ENCODE results near the gene CLDN11. TPM values are rescaled to one million over a fixed set of nuclear protein-coding genes. Genes with fewer than 3 reads are reported as not detected.

CLDN11 gene
- polyA plus RNA-seq, 2 donors: 0.49 to 1.2 TPM

- no peaks in the 10 kb centered on the region for H3K27me3 ChIP-seq (ENCODE audit: control insufficient read depth in 1 of 2, insufficient read depth in 2 of 2, low read length in 2 of 2)
- no peaks in the 10 kb centered on the region for H3K36me3 ChIP-seq (ENCODE audit: control insufficient read depth in 2 of 2, insufficient read depth in 2 of 2, low read length in 1 of 2)
- H3K27ac ChIP-seq (ENCODE audit: low read depth in 2 of 2, low read length in 1 of 2): no peak overlapping the region
- no peaks in the 10 kb centered on the region for H3K9me3 ChIP-seq (ENCODE audit: control insufficient read depth in 2 of 2, insufficient read depth in 1 of 2, low read depth in 1 of 2, low read length in 1 of 2)
- WGBS, 2 donors: 78 to 80% methylated on average over 8 of the region's 8 CpGs
- peaks cover 0 to under 1% of the 10 kb centered on the region in 2 donors for H3K4me1 ChIP-seq (ENCODE audit: control insufficient read depth in 2 of 2, insufficient read depth in 2 of 2, low read length in 1 of 2)
- no peak overlapping the region for H3K4me3 ChIP-seq (ENCODE audit: low read depth in 1 of 2, low read length in 2 of 2)
Measured at GRCh38 chr3:170424879-170425278, 6.2 kb downstream of the CLDN11 start.

GRCh38 chr3:170425491-170426239, 7.0 kb downstream of the CLDN11 start:
- no peaks in the 10 kb centered on the region for H3K36me3 ChIP-seq (ENCODE audit: control insufficient read depth in 2 of 2, insufficient read depth in 2 of 2, low read length in 1 of 2)
- WGBS, 2 donors: 69 to 70% methylated on average over 11 of the region's 11 CpGs
- H3K4me1 ChIP-seq (ENCODE audit: control insufficient read depth in 2 of 2, insufficient read depth in 2 of 2, low read length in 1 of 2): no peaks in the 10 kb centered on the region
- H3K9me3 ChIP-seq (ENCODE audit: control insufficient read depth in 2 of 2, insufficient read depth in 1 of 2, low read depth in 1 of 2, low read length in 1 of 2): no peaks in the 10 kb centered on the region
- no peaks in the 10 kb centered on the region for H3K27me3 ChIP-seq (ENCODE audit: control insufficient read depth in 1 of 2, insufficient read depth in 2 of 2, low read length in 2 of 2)
- H3K27ac ChIP-seq (ENCODE audit: low read depth in 2 of 2, low read length in 1 of 2): no peak overlapping the region
- H3K4me3 ChIP-seq (ENCODE audit: low read depth in 1 of 2, low read length in 2 of 2): no peak overlapping the region

DNA sequence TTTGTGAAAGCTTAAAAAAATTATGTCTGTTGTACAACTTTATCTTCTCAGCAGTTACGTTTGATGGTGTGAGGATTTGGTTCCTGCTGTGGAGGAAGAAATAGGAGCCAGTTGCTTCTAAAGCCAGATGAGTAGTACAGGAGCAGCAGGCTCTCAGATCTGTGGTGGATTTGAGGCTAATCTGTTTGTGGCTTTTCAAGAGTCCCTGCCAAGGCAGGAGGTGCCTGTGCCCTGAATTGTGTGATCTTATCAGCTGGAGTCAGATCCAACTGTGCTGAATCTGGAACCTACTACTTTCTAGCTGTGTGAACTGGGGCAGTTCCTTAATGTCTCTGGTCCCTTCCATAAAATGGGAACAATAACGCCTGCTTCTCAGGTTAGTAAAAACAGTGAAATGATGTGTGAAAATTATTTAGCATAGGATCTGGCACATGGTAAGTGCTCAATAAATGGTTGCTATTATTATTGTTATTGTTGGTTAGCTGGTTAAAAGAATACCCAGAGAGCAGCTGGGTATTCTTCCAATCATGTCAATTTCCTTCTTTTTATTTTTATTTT, 7.7 kb downstream of the CLDN11 start:
- no peaks in the 10 kb centered on the region for H3K4me1 ChIP-seq (ENCODE audit: control insufficient read depth in 2 of 2, insufficient read depth in 2 of 2, low read length in 1 of 2)
- 64 to 80% methylated on average over 2 of the region's 2 CpGs for WGBS, 2 donors
- no peak overlapping the region for H3K27ac ChIP-seq (ENCODE audit: low read depth in 2 of 2, low read length in 1 of 2)
- H3K9me3 ChIP-seq (ENCODE audit: control insufficient read depth in 2 of 2, insufficient read depth in 1 of 2, low read depth in 1 of 2, low read length in 1 of 2): no peaks in the 10 kb centered on the region
- no peak overlapping the region for H3K4me3 ChIP-seq (ENCODE audit: low read depth in 1 of 2, low read length in 2 of 2)
- no peaks in the 10 kb centered on the region for H3K27me3 ChIP-seq (ENCODE audit: control insufficient read depth in 1 of 2, insufficient read depth in 2 of 2, low read length in 2 of 2)
- no peaks in the 10 kb centered on the region for H3K36me3 ChIP-seq (ENCODE audit: control insufficient read depth in 2 of 2, insufficient read depth in 2 of 2, low read length in 1 of 2)

DNA sequence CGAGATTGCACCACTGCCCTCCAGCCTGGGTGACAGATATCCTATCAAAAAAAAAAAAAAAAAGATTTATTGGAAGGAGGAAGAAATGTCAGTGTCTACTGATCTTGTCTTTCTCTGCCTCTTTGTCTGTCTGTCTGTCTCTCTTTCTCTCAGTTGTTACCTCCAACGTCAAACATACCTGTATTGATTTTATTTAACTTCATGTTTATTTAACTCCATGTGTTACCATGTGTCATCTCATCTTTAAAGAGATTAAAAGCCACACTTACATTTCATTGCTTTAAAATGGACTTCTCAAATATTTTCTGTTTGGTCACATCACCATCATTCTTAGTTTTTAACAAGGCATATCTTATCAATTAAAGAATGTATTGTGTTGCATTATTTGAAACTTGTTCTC, 9.4 kb downstream of the CLDN11 start:
- no peaks in the 10 kb centered on the region for H3K27me3 ChIP-seq (ENCODE audit: control insufficient read depth in 1 of 2, insufficient read depth in 2 of 2, low read length in 2 of 2)
- H3K36me3 ChIP-seq (ENCODE audit: control insufficient read depth in 2 of 2, insufficient read depth in 2 of 2, low read length in 1 of 2): no peaks in the 10 kb centered on the region
- no peak overlapping the region for H3K4me3 ChIP-seq (ENCODE audit: low read depth in 1 of 2, low read length in 2 of 2)
- peaks cover 0 to 3% of the 10 kb centered on the region in 2 donors for H3K9me3 ChIP-seq (ENCODE audit: control insufficient read depth in 2 of 2, insufficient read depth in 1 of 2, low read depth in 1 of 2, low read length in 1 of 2)
- H3K27ac ChIP-seq (ENCODE audit: low read depth in 2 of 2, low read length in 1 of 2): no peak overlapping the region
- WGBS, 2 donors: 70% methylated on average over 2 of the region's 2 CpGs
- no peaks in the 10 kb centered on the region for H3K4me1 ChIP-seq (ENCODE audit: control insufficient read depth in 2 of 2, insufficient read depth in 2 of 2, low read length in 1 of 2)

GRCh38 chr3:170429050-170429449, 10.4 kb downstream of the CLDN11 start:
- no peaks in the 10 kb centered on the region for H3K4me1 ChIP-seq (ENCODE audit: control insufficient read depth in 2 of 2, insufficient read depth in 2 of 2, low read length in 1 of 2)
- no peak overlapping the region for H3K27ac ChIP-seq (ENCODE audit: low read depth in 2 of 2, low read length in 1 of 2)
- H3K9me3 ChIP-seq (ENCODE audit: control insufficient read depth in 2 of 2, insufficient read depth in 1 of 2, low read depth in 1 of 2, low read length in 1 of 2): peaks cover 0 to 3% of the 10 kb centered on the region in 2 donors
- H3K36me3 ChIP-seq (ENCODE audit: control insufficient read depth in 2 of 2, insufficient read depth in 2 of 2, low read length in 1 of 2): no peaks in the 10 kb centered on the region
- 65 to 71% methylated on average over 1 of the region's 1 CpG for WGBS, 2 donors
- H3K4me3 ChIP-seq (ENCODE audit: low read depth in 1 of 2, low read length in 2 of 2): no peak overlapping the region
- no peaks in the 10 kb centered on the region for H3K27me3 ChIP-seq (ENCODE audit: control insufficient read depth in 1 of 2, insufficient read depth in 2 of 2, low read length in 2 of 2)

GRCh38 chr3:170431054-170431453, 12.4 kb downstream of the CLDN11 start:
- H3K27me3 ChIP-seq (ENCODE audit: control insufficient read depth in 1 of 2, insufficient read depth in 2 of 2, low read length in 2 of 2): no peaks in the 10 kb centered on the region
- no peaks in the 10 kb centered on the region for H3K36me3 ChIP-seq (ENCODE audit: control insufficient read depth in 2 of 2, insufficient read depth in 2 of 2, low read length in 1 of 2)
- no peak overlapping the region for H3K27ac ChIP-seq (ENCODE audit: low read depth in 2 of 2, low read length in 1 of 2)
- H3K4me3 ChIP-seq (ENCODE audit: low read depth in 1 of 2, low read length in 2 of 2): no peak overlapping the region
- 91 to 94% methylated on average over 3 of the region's 3 CpGs for WGBS, 2 donors
- H3K4me1 ChIP-seq (ENCODE audit: control insufficient read depth in 2 of 2, insufficient read depth in 2 of 2, low read length in 1 of 2): no peaks in the 10 kb centered on the region
- peaks cover 0 to 3% of the 10 kb centered on the region in 2 donors for H3K9me3 ChIP-seq (ENCODE audit: control insufficient read depth in 2 of 2, insufficient read depth in 1 of 2, low read depth in 1 of 2, low read length in 1 of 2)

- no peaks in the 10 kb centered on the region for H3K27me3 ChIP-seq (ENCODE audit: control insufficient read depth in 1 of 2, insufficient read depth in 2 of 2, low read length in 2 of 2)
- H3K4me3 ChIP-seq (ENCODE audit: low read depth in 1 of 2, low read length in 2 of 2): no peak overlapping the region
- no peaks in the 10 kb centered on the region for H3K4me1 ChIP-seq (ENCODE audit: control insufficient read depth in 2 of 2, insufficient read depth in 2 of 2, low read length in 1 of 2)
- peaks cover 0 to 3% of the 10 kb centered on the region in 2 donors for H3K9me3 ChIP-seq (ENCODE audit: control insufficient read depth in 2 of 2, insufficient read depth in 1 of 2, low read depth in 1 of 2, low read length in 1 of 2)
- no peak overlapping the region for H3K27ac ChIP-seq (ENCODE audit: low read depth in 2 of 2, low read length in 1 of 2)
- no peaks in the 10 kb centered on the region for H3K36me3 ChIP-seq (ENCODE audit: control insufficient read depth in 2 of 2, insufficient read depth in 2 of 2, low read length in 1 of 2)
- 95 to 96% methylated on average over 14 of the region's 14 CpGs for WGBS, 2 donors
Measured at GRCh38 chr3:170432416-170432815, 13.7 kb downstream of the CLDN11 start.

DNA sequence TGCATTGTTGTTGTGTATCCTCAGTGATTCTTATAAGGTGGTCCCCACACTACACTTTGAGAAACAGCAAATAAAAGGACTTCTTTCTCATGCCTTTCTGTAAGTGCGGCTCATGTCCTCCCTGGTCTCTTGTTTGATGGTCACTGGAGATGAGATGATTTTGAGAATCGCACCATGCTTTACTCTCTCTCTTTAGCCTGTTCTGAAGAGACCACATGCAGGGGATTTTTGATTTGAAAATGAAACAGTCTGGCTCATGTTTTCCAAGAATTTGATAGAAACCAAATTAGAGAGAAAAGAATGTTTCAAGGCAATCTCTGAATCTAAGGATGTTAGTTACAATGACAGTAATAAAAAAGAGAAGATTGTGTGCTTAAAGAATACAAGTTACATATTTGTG, 18.0 kb downstream of the CLDN11 start:
- Histone ChIP-seq H3K27me3 (ENCODE audit: control insufficient read depth in 1 of 2, insufficient read depth in 2 of 2, low read length in 2 of 2) (no peaks in the 10 kb centered on the region), H3K36me3 (ENCODE audit: control insufficient read depth in 2 of 2, insufficient read depth in 2 of 2, low read length in 1 of 2) (no peaks in the 10 kb centered on the region), H3K4me3 (ENCODE audit: low read depth in 1 of 2, low read length in 2 of 2) (no peak overlapping the region), H3K9me3 (ENCODE audit: control insufficient read depth in 2 of 2, insufficient read depth in 1 of 2, low read depth in 1 of 2, low read length in 1 of 2) (peaks cover 0 to 3% of the 10 kb centered on the region in 2 donors), H3K4me1 (ENCODE audit: control insufficient read depth in 2 of 2, insufficient read depth in 2 of 2, low read length in 1 of 2) (no peaks in the 10 kb centered on the region), H3K27ac (ENCODE audit: low read depth in 2 of 2, low read length in 1 of 2) (no peak overlapping the region)
- 86 to 93% methylated on average over 2 of the region's 2 CpGs for WGBS, 2 donors

DNA sequence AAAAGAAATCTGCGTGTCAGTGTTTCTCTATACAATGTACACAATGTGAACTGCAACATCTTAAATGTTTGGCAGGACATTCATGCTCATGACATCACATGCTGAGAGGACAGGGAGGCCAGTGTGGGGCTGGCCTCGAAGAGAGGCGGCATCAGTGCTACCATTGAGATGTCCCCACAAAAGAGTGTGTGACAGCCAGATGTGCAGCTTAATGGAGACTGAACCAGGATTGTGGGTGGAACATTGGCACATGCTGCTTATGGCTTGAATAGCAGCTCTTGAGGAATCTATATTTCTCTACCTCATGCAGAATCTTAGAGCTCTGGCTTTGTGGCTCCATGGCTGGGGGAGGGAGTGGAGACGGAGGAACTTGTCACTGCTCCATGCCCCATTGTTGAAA, 18.5 kb downstream of the CLDN11 start:
- Histone ChIP-seq H3K4me3 (ENCODE audit: low read depth in 1 of 2, low read length in 2 of 2) (no peak overlapping the region), H3K27ac (ENCODE audit: low read depth in 2 of 2, low read length in 1 of 2) (no peak overlapping the region), H3K4me1 (ENCODE audit: control insufficient read depth in 2 of 2, insufficient read depth in 2 of 2, low read length in 1 of 2) (no peaks in the 10 kb centered on the region), H3K36me3 (ENCODE audit: control insufficient read depth in 2 of 2, insufficient read depth in 2 of 2, low read length in 1 of 2) (no peaks in the 10 kb centered on the region), H3K9me3 (ENCODE audit: control insufficient read depth in 2 of 2, insufficient read depth in 1 of 2, low read depth in 1 of 2, low read length in 1 of 2) (peaks cover 0 to 3% of the 10 kb centered on the region in 2 donors), H3K27me3 (ENCODE audit: control insufficient read depth in 1 of 2, insufficient read depth in 2 of 2, low read length in 2 of 2) (no peaks in the 10 kb centered on the region)
- WGBS, 2 donors: 67 to 85% methylated on average over 4 of the region's 4 CpGs

All from esophagus (tissue), 2 donors.